Hepatic stellate cell (primary cell): ENCODE data around the gene KCNJ14.
"Not testable (repeated sequence)": the region's sequence is repeated elsewhere in the genome, so short reads cannot be mapped to it uniquely, and the experiment has no call there.

Experiments
- DNase-seq: peaks from one replicate; pipeline ENCODE4 v3.0.0; 2011; ENCODE audit warnings: low spot score

KCNJ14 gene

DNA sequence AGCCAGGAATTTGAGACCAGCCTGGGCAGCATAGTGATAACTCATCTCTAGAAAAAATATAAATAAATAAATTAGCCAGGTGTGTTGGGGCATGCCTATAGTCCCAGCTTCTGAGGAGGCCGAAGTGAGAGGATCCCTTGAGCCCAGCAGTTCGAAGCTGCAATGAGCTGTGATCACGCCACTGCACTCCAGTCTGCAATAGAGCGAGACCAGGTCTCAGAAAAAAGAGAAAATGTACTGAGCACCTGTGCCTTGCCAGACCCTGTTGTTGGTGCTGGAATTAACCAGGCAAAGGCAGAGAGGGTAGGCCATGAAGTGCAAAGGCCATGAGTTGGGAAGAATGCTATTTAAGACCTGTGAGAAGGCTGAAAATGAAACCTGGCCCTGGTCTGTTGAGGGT lies 16.5 kb downstream of the KCNJ14 start:
- no peak for DNase-seq

DNA sequence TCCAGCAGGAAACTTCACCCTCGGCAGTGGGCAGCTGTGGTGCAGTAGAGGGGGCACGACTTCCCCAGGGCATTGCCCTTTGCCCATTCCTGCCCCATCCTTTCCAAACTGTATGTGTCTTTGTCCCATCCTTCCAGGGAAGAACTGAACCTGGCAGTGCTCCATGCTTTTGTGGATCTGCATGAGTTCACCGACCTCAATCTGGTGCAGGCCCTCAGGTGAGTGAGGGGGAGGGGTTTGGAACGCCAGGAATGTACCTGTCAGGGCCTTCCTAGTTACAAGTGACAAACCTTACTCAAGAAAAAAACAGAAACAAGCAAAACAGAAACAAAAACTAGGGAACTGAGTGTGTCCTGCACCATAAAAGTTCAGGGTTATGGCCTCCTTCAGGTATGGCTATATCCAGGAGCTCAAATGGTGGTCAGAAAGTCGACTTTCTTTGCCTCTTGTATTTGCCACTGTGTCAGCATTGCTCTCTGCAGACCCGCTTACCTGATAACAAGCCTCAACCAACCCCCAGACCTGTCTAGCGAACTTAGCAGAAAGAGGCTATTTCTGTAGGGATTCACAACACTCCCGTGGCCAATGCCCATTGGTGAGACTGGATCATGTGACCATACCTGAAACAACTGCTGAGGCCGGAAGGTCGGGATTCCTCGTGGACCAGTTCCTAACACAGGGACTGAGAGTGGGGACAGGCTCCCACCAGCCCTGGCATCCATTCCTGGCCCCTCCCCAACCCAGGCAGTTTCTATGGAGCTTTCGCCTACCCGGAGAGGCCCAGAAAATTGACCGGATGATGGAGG lies 18.0 kb downstream of the KCNJ14 start:
- DNase-seq: no peak

DNA sequence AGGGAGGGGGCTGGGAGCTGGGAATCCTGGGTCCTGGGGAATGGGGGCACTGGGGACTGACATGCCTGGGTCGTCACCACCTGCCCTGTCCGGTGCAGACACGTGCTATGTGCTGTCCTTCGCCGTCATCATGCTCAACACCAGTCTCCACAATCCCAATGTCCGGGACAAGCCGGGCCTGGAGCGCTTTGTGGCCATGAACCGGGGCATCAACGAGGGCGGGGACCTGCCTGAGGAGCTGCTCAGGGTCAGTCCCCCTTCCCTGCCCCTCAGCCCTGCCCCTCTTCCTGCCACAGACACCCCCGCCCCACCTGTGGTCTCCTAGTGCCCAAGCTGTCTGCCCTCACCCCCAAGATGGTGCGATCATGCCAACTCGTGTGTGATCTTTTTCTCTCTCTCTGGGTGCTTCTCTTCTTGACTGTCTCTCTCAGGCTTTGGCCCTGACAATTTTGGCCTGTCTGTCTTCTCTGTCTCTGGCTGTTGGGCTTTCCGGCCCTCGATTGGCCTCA lies 18.8 kb downstream of the KCNJ14 start:
- DNase-seq: no peak

DNA sequence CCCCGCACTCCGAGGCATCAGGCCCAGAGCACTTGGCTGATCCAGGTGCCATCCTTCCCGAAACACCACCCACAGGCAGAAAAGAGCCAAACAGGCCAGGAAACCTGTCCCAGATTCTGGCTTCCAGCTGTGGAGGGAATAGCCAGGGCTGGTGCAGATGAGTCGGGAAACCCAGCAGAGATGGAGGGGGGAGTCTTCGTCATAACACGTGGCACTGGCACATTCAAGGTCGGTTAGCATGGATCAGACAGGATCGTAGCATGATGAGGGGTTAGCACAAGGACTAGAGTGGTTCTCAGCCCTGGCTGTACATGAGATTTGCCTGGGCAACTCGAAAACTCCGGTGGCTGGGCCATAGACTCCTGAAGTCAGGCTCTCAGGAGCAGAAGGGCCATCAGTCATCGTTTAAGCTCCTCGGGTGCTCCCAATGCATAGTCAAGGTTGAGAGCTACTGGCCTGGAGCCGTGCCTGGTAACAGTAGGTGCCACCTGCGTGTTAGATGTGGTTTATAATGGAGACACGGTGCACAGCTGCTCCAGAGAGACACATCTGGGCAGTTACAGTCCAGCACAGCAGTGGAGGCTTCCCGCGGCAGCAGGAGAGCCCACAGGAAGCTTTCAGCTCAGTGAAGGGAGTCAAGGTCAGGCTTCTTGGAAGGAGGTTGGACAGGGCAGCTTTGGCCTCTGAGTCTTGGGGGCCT lies 20.1 kb downstream of the KCNJ14 start:
- DNase-seq: no peak

DNA sequence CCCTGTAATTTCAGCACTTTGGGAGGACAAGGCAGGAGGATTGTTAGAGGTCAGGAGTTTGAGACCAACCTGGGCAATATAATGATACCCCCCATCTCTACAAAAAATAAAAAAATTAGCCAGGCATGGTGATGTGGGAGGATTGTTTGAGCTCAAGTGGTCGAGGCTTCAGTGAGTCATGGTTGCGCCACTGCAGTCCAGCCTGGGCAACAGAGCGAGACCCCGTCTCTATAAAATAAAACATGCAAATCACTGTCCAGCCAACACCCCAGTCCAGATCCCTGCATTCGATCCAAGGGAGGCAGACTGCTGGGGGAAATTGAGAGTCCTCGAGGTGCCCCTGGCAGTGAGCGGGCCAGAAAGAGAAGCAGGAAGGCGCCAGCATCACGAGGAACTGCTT lies 20.8 kb downstream of the KCNJ14 start:
- no peak for DNase-seq

DNA sequence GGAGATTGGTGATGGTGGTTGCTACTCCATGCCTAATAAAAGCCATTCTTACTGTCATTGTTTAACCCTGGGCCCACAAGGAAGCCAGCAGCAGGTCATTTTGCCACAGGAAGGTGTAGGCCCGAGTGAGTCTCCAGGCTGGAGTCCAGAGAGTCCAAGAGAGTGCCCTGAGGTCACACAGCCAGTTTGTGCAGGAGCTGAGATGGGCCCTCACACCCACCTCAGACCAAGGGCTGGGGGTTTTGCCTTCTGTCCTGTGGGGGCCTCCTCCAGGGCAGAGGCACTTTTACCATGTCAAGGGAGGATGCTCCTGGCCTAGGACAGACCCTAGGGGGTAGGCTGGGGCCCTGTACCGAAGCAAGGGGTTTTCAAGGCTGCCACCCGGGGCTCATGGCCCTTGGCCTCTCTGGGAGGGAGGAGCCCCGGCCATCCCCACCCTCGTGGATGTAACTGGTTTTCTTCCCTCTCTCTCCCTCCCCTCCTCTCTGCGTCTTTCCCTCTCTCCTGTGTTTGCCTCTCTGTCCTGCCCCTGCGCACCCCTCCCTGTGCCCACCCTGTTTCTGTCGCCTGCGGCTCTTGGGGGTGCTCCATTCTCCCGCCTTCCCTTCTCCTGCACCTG lies 21.8 kb downstream of the KCNJ14 start:
- no peak for DNase-seq

DNA sequence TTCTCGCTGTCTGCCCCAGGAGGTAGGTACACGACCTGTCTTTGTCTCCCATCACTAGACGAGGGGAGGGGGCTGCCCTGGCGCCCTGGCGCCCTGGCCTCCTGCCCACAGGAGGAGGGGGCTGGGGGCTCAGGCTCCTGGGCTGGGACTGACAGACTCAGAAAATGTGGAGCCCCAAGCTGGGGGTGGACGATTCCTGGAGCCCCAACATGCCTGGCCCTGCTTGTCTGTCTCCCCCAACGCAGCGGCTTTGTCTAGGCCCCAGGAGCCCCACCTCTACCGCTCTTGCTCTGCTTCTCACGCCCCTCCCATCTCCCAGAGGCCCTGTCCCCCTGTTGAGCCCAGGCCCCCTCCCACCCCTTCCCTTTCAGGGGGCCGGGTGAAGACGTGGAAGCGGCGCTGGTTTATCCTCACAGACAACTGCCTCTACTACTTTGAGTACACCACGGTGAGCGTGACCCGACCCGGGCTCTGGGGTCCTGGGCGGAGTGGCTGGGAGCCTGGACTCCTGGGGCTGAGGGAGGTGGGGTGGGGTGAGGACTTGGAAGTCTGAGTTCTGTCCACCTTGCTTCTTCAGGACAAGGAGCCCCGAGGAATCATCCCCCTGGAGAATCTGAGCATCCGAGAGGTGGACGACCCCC lies 22.4 kb downstream of the KCNJ14 start:
- DNase-seq: no peak

DNA sequence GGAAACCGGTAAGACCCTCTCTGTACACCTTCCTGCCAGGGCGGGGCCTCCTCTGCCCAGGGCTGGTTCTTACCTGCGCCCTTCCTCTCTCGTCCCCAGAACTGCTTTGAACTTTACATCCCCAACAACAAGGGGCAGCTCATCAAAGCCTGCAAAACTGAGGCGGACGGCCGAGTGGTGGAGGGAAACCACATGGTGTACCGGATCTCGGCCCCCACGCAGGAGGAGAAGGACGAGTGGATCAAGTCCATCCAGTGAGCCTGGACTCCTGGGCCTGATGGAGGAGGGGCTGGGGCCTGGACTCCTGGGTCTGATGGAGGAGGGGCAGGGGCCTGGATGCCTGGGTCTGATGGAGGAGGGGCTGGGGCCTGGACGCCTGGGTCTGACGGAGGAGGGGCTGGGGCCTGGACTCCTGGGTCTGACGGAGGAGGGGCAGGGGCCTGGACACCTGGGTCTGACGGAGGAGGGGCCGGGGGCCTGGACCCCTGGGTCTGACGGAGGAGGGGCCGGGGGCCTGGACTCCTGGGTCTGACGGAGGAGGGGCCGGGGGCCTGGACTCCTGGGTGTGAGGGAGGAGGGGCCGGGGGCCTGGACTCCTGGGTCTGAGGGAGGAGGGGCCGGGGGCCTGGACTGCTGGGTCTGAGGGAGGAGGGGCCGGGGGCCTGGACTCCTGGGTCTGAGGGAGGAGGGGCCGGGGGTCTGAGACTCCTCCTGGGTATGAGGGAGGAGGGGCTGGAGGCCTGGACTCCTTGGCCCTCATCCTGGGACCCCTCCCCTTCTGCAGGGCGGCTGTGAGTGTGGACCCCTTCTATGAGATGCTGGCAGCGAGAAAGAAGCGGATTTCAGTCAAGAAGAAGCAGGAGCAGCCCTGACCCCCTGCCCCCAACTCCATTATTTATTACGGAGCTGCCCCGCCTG lies 23.2 kb downstream of the KCNJ14 start:
- no peak for DNase-seq

DNA sequence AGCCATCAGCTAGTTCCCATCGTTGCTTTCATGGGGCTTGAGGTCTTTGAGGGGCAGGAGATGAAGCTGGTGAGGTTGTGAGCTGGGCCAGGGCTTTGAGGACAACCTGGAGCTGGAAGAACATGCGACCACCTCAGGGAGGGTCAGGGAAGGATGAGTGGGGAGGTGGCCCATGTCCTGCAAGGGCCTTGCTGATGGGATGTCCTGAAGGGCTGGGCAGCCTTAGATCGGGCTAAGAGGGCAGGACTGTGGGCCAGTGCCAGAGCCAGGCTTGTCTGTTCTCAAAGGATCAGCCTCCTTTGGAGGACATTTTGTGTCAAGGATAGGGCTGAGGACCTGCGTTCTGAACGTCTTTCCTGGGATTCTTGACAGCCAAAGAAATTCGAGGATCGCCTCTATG lies 24.3 kb downstream of the KCNJ14 start:
- no peak for DNase-seq

DNA sequence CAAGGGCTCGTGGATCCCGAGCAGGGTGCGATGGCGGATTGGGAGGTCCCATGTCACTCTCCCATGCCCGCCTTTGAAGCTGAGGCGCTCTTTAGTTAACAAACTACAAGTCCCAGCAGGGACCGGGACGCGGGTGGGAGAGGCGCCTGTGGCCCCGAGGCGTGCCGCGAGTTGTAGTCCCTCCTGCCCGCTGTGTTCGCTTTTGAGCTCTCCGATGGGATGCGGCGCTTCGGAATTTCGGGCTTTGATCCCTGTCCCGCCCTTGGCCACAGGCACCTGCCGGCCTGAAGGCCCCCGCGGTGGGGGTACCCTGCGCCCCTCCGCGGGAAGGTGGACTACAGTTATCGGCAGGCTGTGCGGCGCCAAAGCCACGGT lies 24.8 kb downstream of the KCNJ14 start:
- DNase-seq: no peak

DNA sequence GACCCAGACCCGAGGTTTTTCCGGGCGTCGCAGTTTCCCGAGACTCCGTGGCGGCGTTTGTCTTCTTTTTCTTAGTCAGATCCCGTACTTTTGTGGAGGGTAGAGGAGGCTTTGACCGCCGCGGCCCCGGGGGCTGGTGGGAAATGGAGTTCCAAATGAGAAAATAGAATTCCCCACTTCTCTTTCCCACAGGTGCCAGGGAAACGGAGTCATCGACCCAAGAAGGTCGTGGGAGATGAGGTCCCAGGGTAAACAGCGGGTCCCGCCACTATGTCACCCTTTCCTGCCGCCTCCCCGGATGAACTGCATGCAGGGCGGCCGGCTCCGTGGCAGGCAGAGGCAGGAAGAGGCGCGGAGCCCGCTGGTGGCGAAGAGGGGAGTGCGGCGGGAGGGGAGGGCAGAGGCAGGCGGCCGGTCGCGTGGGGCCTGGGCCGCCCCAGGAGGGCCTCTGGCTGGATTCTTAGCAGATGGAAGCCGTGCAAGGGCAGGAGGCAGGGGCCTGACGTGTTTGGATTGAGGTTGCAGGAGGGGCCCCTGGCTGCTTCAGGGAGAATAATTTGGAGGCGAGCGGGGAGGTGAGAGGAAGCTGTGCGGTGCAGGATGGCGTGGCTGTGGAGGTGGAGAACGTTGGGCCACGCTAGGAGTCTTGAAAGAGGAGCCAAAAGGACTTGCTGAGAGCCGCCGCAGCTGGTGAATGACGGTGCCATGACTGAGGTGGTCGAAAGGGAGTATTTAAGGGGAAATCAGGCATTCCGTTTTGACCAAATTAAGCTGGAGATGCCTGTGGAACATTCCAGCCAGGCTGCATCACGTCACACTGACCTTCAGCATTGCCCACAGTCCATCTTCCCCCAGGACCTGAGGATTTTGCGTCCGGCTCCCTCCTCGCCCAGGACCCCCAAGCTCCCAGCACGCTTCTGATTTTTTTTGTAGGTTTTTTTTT lies 25.5 kb downstream of the KCNJ14 start:
- peak; percentile 56 for DNase-seq

DNA sequence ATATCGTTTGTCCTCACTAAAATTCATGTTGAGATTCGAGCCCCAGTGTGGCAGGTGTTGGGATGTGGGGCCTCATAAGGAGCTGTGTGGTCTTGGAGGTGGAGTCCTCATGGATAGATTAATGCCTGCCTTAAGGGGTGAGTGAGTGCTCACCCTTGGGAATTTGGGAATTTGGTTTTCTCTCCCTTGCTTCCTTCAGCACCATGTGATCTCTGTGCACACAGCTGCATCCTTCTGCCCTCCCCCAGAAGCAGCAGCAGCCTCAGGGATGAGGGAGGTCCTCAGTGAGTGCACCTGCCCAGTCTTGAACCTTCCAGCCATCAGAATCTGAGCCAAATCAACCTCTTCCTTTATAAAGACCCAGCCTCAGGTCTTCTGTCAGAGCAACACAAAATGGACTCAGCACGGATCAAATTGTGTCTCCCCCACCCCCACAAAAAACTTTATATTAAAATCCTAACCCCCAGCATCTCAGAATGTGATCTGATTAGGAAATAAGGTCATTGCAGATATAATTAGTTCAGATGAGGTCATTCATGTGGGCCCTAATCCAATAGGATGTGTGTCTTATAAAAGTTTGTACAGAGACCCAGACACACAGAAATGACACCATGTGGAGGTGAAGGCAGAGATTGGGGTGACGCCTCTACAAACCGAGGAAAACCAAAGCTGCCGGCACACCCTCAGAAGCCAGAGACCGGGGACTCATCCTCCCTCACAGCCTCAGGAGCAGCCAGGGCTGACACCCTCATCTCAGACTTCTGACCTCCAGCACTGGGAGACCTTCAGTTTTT lies 26.7 kb downstream of the KCNJ14 start:
- DNase-seq: peak; percentile 62

DNA sequence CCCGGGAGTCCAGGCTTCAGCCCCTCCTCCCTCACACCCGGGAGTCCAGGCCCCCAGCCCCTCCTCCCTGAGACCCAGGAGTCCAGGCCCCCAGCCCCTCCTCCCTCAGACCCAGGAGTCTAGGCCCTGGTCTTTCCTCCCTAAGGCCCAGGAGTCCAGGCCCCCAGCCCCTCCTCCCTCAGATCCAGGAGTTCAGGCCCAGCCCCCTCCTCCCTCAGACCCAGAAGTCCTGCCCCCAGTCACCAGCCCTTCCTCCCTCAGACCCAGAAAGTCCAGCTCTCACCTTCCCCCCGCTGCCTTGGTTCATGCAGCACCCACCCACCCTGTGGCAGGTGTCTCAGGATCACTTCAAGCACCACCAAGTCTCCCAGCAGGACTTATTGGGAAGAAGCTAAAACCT lies 27.9 kb downstream of the KCNJ14 start:
- no peak for DNase-seq

DNA sequence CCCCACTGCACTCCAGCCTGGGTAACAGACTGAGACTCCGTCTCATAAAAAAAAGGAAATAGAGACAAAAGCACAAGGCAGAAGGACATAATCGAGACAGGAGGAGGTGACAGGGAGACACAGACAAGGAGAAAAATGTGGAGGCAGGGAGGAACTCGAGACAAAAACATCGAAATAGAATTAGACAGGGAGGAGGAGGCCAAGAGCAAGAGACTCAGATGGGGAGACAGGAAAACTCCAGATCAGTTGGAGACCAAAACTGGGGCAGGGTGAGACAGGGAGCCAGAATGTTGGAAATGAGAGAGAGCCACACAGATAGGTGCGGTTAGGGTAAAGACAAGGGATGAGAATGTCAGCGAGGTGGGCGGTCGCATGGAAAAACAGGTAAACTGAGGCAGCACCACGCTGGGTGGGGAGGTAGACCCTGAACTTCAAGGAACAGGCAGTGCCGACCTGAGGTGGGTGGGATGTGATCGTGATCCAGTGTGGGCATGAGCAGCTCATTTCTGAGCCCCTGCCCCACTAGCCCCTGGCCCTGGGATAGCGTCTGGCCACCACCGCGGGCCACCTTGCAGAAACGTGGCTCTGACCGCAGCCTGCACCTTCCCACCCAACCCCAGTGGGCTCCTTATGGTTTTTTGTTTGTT lies 29.0 kb downstream of the KCNJ14 start:
- no peak for DNase-seq

DNA sequence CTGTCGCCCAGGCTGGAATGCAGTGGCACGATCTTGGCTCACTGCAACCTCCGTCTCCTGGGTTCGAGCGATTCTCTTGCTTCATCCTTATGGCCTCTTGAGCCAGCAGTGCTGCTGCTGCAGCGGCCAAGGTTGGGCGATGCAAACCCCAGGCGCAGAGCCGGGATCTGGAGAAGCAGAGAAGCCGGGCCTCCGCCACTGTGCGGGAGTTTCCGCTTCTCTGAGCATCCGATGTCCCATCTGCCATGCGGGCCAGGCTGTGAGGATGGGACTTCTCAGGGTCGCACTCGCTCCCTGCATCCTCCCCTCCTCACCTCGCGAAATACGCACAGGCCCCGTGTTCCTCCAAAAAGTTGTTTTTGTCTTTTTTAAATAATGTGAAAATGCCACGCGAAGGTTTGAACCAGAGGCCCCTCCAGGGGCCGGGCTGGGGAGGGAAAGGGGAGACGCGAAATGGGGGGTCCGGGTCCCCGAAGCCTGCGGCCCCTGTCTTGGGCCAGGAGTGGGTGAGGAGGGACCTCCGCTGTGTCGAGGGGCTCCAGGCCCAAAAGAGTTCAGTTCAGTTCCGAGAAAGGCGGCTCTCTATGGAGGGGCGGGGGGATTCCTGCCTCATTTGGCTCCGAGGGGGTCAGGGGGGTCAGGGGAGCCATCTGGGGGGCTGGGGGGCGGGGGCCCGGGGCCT lies 29.7 kb downstream of the KCNJ14 start:
- DNase-seq: no peak

DNA sequence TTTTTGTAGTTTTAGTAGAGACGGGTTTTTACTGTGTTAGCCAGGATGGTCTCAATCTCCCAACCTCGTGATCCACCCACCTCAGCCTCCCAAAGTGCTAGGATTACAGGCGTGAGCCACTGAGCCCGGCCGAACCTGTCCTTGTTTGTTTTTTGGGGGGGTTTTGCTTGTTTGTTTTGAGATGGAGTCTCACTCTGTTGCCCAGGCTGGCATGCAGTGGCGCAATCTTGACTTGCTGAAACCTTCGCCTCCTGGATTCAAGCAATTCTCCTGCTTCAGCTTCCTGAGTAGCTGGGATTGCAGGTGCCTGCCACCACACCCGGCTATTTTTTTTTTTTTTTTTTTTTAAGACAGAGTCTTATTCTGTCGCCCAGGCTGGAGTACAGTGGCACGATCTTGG lies 31.3 kb downstream of the KCNJ14 start:
- DNase-seq: not testable (repeated sequence)

DNA sequence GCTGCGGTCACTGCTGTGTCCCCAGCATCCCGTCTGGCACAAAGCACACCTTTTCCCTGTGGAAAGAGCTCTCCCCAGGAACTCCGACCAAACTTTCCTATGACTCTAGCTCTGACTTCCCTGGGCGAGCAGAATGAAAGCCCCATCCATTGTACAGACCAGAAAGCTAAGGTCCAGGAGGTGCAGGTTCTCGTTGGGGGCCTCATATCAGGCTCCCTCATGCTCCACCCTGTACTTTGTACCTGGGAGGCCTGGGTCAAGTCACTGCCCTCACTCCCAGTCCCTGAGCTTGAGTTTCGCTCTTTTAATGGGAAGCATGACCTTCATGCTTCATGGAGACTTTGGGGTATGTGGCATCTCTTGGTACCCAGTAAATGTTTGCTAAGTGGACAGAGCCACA lies 32.2 kb downstream of the KCNJ14 start:
- no peak for DNase-seq

DNA sequence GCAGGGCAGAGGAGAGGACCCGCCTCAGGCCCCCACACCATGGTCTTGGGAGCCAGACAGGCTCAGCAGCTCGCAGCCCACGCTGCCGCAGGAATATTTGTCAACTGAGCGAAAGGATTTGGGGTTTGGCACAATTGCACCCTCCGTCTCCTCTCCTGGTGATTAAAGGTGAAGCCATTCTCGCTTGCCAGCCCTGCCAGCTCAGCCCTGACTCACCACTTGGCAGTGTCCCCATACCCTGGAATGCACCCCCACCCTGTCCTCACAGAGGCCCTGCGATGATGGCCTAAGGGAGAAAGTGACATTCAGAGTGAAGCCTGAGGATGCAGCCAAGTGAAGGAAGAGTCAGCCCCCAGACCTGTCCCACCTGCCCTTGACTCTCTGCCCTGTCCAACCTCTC lies 32.6 kb downstream of the KCNJ14 start:
- DNase-seq: peak; percentile 90
